Stromal cell of bone marrow (primary cell): ENCODE measurements around the gene MINDY3.
A peak's percentile ranks its signal among the peaks of the same experiment; 100 is the strongest.
"Not testable (repeated sequence)": the region's sequence is repeated elsewhere in the genome, so short reads cannot be mapped to it uniquely, and the experiment has no call there.

ENCODE experiments used
- DNase-seq: peaks from one replicate; pipeline ENCODE4 v3.0.0-alpha.2; 2012; ENCODE audit warnings: low read depth

MINDY3 gene

GRCh38 chr10:15780353-15781135 is 79.8 kb downstream of the MINDY3 start:
- no peak for DNase-seq

GRCh38 chr10:15775513-15775912 is 84.8 kb downstream of the MINDY3 start:
- peak; percentile 47 for DNase-seq

DNA sequence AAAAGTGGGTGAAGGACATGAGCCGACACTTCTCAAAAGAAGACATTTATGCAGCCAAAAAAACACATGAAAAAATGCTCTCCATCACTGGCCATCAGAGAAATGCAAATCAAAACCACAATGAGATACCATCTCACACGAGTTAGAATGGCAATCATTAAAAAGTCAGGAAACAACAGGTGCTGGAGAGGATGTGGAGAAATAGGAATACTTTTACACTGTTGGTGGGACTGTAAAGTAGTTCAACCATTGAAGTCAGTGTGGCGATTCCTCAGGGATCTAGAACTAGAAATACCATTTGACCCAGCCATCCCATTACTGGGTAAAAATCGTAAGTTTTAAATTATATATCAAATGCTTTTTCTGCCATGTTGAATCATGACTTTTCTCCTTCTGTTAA is 85.8 kb downstream of the MINDY3 start:
- not testable (repeated sequence) for DNase-seq

DNA sequence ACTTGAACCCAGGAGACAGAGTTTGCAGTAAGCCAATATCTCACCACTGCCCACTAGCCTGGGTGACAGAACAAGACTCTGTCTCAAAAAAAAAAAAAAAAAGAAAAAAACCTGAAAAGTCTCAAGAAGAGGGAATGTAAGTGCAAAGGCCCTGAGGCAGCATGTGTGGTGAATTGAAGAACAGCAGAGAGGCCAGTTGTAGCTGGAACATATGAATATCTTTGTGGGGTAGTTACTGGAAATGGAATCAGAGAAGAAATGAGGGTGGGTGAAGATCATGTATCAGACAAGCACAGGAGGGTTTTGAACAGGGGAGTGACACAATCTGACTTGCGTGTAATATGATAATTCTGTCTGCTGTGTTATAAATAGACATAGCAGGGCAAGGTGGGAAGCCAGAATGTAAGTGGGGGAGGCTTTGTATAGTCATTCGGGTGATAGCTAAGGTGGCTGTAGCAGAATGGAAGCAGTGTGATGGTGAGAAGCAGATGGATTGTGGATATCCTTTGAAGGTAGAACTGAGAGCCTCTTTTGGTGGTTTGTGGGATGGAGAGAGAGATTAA is 95.3 kb downstream of the MINDY3 start:
- no peak for DNase-seq

DNA sequence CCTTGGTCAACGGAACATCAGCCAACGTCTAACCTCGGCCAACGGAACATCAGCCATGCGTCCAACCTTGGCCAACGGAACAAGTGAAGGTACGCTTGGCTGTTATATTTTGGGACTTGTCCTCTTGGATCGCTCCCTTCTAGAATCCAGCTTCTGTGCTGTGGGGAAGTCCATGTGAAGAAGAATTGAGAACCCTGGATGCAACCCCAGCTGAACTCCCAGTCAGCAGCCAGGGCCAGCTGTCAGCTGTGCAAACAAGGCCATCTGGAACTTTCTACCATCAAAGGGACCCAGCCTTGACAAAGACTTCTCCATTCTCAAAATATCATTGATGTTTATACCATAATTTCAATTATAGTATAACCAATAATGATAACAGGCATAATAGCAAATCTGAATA is 97.3 kb downstream of the MINDY3 start:
- no peak for DNase-seq

- DNase-seq, result not testable (repeated sequence)
These were observed 98.1 kb downstream of the MINDY3 start for GRCh38 chr10:15762239-15762638.

DNA sequence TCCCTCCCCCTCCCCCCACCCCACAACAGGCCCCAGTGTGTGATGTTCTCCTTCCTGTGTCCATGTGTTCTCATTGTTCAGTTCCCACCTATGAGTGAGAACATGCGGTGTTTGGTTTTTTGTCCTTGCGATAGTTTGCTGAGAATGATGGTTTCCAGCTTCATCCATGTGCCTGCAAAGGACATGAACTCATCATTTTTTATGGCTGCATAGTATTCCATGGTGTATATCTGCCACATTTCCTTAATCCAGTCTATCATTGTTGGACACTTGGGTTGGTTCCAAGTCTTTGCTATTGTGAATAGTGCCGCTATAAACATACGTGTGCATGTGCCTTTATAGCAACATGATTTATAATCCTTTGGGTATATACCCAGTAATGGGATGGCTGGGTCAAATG is 99.1 kb downstream of the MINDY3 start:
- not testable (repeated sequence) for DNase-seq

- no peak for DNase-seq
These were observed 99.6 kb downstream of the MINDY3 start for GRCh38 chr10:15760681-15761080.

DNA sequence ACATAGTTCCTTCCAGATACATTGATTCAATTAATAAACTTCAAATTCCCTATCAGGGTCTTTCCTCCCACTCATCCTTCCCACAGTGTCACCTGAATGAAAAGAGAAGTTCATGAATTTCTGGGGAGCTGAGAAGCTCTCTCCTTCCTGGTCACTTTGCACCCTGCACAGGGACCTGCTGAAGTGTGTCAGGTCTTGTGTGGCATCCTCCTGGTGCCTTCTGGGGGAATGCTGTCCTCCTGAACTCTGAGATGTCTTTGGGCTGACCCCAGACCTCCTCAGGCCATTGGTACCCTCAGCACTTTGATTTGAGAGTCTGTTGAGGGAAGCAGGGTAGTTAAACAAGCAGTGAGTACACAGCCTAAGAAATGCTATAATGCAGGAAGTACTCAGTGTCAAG is 101.0 kb downstream of the MINDY3 start:
- DNase-seq, result no peak

- DNase-seq, result no peak
These were observed 101.7 kb downstream of the MINDY3 start for GRCh38 chr10:15758618-15759017.

- no peak for DNase-seq
These were observed 105.4 kb downstream of the MINDY3 start for GRCh38 chr10:15754937-15755336.

- no peak for DNase-seq
These were observed 109.3 kb downstream of the MINDY3 start for GRCh38 chr10:15751046-15751445.

GRCh38 chr10:15748126-15748525 is 112.2 kb downstream of the MINDY3 start:
- no peak for DNase-seq

- DNase-seq, result no peak
These were observed 112.7 kb downstream of the MINDY3 start for GRCh38 chr10:15747632-15748031.

GRCh38 chr10:15745751-15746150 is 114.6 kb downstream of the MINDY3 start:
- DNase-seq, result peak; percentile 22

DNA sequence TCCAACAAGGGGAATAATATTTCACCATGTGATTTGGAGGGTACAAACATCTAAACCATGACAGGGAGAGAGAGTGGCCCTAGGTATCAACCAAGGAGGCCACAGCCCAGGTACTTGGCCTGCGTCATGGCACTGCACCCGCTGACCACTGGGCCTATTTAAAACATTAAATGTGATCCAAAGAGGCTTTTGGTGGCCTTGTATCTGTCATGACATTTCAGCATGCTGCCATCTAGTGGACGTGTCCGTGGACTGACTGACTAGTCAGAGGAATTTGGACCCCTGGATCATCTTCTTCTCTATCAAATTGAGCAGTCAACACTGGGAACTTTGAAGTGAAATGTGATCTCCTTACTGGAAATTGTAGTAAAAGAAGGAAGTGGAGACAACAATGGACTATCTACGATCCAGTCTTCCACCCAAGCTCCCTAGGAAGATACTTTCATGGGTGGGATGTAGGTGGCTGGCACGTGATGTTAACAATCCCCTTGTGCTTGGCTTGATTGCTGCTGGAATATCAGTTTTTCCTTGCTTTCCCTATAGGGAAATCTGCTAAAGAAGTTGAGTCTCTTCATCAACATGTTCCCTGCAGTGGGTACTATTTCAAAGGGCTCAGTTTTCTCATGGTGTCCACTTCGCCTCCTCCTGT is 116.0 kb downstream of the MINDY3 start:
- peak; percentile 33 for DNase-seq

- no peak for DNase-seq
These were observed 116.9 kb downstream of the MINDY3 start for GRCh38 chr10:15743443-15743842.

DNA sequence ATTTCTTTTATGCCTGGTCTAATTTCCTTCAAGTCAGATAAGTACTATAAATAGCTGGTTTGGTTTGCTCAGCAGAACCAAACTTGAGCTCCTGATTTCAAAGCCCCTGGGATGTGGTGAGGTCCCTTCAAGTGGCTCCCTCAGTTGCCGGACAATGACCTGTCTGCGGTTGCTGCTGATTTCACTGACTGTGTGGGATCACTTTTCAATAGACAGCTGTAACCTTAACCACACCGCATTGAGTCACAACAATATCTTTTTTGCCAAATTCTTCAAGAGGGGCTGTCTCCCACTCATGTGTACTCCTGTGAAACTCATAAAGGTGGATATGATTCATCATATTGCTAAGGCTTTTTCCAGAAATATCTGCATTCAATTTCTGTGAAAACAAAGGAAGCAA is 117.5 kb downstream of the MINDY3 start:
- DNase-seq, result no peak

DNA sequence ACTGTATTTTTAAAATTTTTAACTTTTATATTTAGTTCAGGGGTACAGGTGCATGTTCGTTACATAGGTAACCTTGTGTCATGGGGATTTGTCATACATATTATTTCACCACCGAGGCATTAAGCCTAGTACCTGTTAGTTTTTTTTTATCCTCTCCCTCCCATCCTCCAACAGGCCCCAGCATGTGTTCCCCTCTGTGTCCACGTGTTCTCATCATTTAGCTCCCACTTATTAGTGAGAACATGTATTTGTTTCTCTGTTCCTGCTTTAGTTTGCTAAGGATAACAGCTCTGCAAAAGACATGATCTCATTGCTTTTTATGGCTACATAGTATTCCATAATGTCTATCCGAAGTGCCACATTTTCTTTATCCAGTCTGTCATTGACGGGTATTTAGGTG is 118.2 kb downstream of the MINDY3 start:
- no peak for DNase-seq

DNA sequence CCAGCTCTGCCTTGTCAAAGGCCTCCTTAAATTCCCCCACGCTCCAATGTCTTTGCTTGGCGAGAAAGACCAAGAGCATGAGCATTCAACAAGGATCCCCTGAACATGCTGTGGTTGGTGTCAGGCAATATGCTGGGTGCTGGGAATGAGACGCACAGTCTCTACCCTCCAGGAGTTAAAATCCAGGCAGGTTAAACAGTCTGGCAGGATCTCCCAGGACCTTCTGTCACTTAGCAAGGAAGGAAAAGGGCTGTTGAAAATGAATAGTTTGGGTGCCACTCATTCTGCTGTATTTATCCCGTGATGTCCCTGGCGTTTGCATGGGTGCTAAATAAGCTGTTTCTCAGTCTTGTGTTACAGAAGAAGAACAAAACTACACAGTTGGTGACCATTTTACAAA is 118.7 kb downstream of the MINDY3 start:
- no peak for DNase-seq

GRCh38 chr10:15740261-15740660 is 120.0 kb downstream of the MINDY3 start:
- DNase-seq, result no peak

GRCh38 chr10:15739254-15739970 is 120.9 kb downstream of the MINDY3 start:
- DNase-seq, result no peak
